Endothelial cell of umbilical vein (primary cell): ENCODE results near the gene VPS4A. TPM values are rescaled to one million over a fixed set of nuclear protein-coding genes. Genes with fewer than 3 reads are reported as not detected.

Experiments used
- BruUV-seq: library from RNA; stranded (reverse); fragments of 400-500 nt; replicated peaks from 2 replicates; lab custom pipeline; 2021; lab: Mats Ljungman, UMichigan
- CTCF ChIA-PET: fragments of 300-600, 350-600 bp; sonication (Branson Sonifier 250); formaldehyde crosslinking; loops from one replicate; lab custom pipeline; 2021; ENCODE audit warnings: antibody characterized with exemption, inconsistent platforms; lab: Charles Lee
- POLR2A ChIA-PET: fragments of 300-600, 350-600 bp; sonication (Branson Sonifier 250); formaldehyde crosslinking; loops from one replicate; lab custom pipeline; 2021; ENCODE audit warnings: antibody characterized with exemption, inconsistent platforms; lab: Charles Lee
- DNase-seq: peaks from one replicate; pipeline ENCODE4 v3.0.0-alpha.2; 2011; ENCODE audit warnings: low read depth, low spot score
- FAIRE-seq: peaks from 2 replicates; lab custom pipeline; 2011; peaks lifted over from hg19 to GRCh38; lab: Jason Lieb, UNC
- H2AFZ ChIP-seq: 2 replicates; pipeline ENCODE4 v1.6.0; 2012; ENCODE audit warnings: low read depth, low read length, control low read depth, inconsistent platforms
- H3K27ac ChIP-seq: 2 replicates; pipeline ENCODE4 v1.5.1; 2011; ENCODE audit warnings: low read depth, mild to moderate bottlenecking, control low read depth, low read length, moderate library complexity; ENCODE audit not compliant: insufficient read depth
- H3K27me3 ChIP-seq, 2 experiments: 2 replicates each; pipeline versions ENCODE4 v1.6.0 to v1.6.1; 2011; ENCODE audit warnings: low read length in 2 of 2, mixed read lengths in 1 of 2; ENCODE audit not compliant: control insufficient read depth in 2 of 2, insufficient read depth in 2 of 2
- H3K36me3 ChIP-seq, 2 experiments: 2 replicates in 1 of 2; 3 replicates in 1 of 2; pipeline ENCODE4 v1.5.1; 2011; ENCODE audit warnings: low read length in 2 of 2, mild to moderate bottlenecking in 1 of 2, moderate library complexity in 1 of 2; ENCODE audit not compliant: control insufficient read depth in 2 of 2, insufficient read depth in 2 of 2; ENCODE audit errors: extremely low read depth in 1 of 2
- H3K4me1 ChIP-seq: 3 replicates; pipeline ENCODE4 v1.5.1; 2011; ENCODE audit warnings: mild to moderate bottlenecking, low read length; ENCODE audit not compliant: control insufficient read depth, insufficient read depth; ENCODE audit errors: extremely low read depth
- H3K4me2 ChIP-seq: 2 replicates; pipeline ENCODE4 v1.6.1; 2011; ENCODE audit warnings: low read length, control low read depth, mixed read lengths; ENCODE audit not compliant: insufficient read depth
- H3K4me3 ChIP-seq, 3 experiments: fragments of 200-600 bp in 1 of 3; sonication (generic), shearing (Covaris generic) in 1 of 3; replicated peaks in 1 of 3; 2 replicates each; pipeline ENCODE4 v1.5.1; 2011 to 2016; ENCODE audit warnings: control low read depth in 3 of 3, low read length in 3 of 3, mild to moderate bottlenecking in 2 of 3, inconsistent platforms in 1 of 3, low read depth in 1 of 3, moderate library complexity in 1 of 3; ENCODE audit not compliant: insufficient read depth in 1 of 3
- H3K79me2 ChIP-seq: 2 replicates; pipeline ENCODE4 v1.6.0; 2012; ENCODE audit warnings: low read length, inconsistent platforms; ENCODE audit not compliant: control insufficient read depth, insufficient read depth
- H3K9ac ChIP-seq: replicated peaks from 2 replicates; pipeline ENCODE3; 2011; ENCODE audit warnings: low read length, control low read depth; ENCODE audit not compliant: insufficient read depth; ENCODE audit errors: extremely low read depth
- H3K9me1 ChIP-seq: replicated peaks from 3 replicates; pipeline ENCODE4 v1.6.0; 2011; ENCODE audit warnings: mild to moderate bottlenecking, low read length; ENCODE audit not compliant: control insufficient read depth, insufficient read depth; ENCODE audit errors: extremely low read depth
- H3K9me3 ChIP-seq: replicated peaks from 2 replicates; pipeline ENCODE4 v1.5.1; 2012; ENCODE audit warnings: low read length, inconsistent platforms; ENCODE audit not compliant: control insufficient read depth, insufficient read depth
- H4K20me1 ChIP-seq: replicated peaks from 2 replicates; pipeline ENCODE3; 2011; ENCODE audit warnings: mild to moderate bottlenecking, low read length; ENCODE audit not compliant: control insufficient read depth, insufficient read depth; ENCODE audit errors: extremely low read depth
- EZH2 ChIP-seq: IDR thresholded peaks from 2 replicates; pipeline ENCODE4 v1.6.1; 2012; ENCODE audit warnings: borderline replicate concordance, low read depth, mild to moderate bottlenecking, moderate library complexity, low read length, inconsistent platforms; ENCODE audit not compliant: severe bottlenecking
- FOS ChIP-seq: IDR thresholded peaks from 2 replicates; pipeline ENCODE4 v1.6.1; 2011; ENCODE audit warnings: mild to moderate bottlenecking, low read length, moderate library complexity, borderline replicate concordance; ENCODE audit not compliant: insufficient read depth
- GATA2 ChIP-seq: IDR thresholded peaks from 2 replicates; pipeline ENCODE4 v1.7.0; 2011; ENCODE audit warnings: low read depth, mild to moderate bottlenecking, moderate library complexity, mixed read lengths, low read length; ENCODE audit not compliant: insufficient read length, insufficient read depth
- JUN ChIP-seq: IDR thresholded peaks from 2 replicates; pipeline ENCODE4 v1.6.1; 2011; ENCODE audit warnings: borderline replicate concordance, low read depth; ENCODE audit not compliant: insufficient read length, insufficient read depth
- MYC ChIP-seq: IDR thresholded peaks from one replicate; pipeline ENCODE4 v1.6.1; 2011; ENCODE audit warnings: mild to moderate bottlenecking, low read depth, low read length
- POLR2A ChIP-seq: IDR thresholded peaks from 2 replicates; pipeline ENCODE4 v1.6.1; 2012; ENCODE audit warnings: low read depth, mild to moderate bottlenecking, control low read depth, low read length
- POLR2AphosphoS5 ChIP-seq: IDR thresholded peaks from 2 replicates; pipeline ENCODE4 v1.6.1; 2012; ENCODE audit warnings: low read depth, mild to moderate bottlenecking, control low read depth, low read length, moderate library complexity; ENCODE audit not compliant: insufficient read depth
- dilution Hi-C: fragments of 300-500 bp; cut with MboI; formaldehyde crosslinking; loops from one replicate; pipeline ENCODE4 v1.15.0; 2019; ENCODE audit warnings: low sequenced_read_pairs; ENCODE audit not compliant: extremely low pct_ligation_motif_present
- intact Hi-C: fragments of 100-400 bp; cut with micrococcal nuclease; formaldehyde crosslinking; loops from one replicate; pipeline ENCODE4 v1.10.0; 2022
- polyA plus RNA-seq, 4 experiments: library from polyadenylated mRNA; depleted of rRNA in 3 of 4; stranded (reverse) in 3 of 4; unstranded in 1 of 4; fragments of >200 nt; gene quantifications; 2 replicates each; pipeline versions ENCODE4 v1.2.1 to v1.2.3, GENCODE V29; 2011 to 2012; ENCODE audit warnings: missing spikeins in 1 of 4
- total RNA-seq: library from RNA; stranded (reverse); gene quantifications from 2 replicates; pipeline ENCODE4 v1.2.3, GENCODE V29; 2021
- TF ChIP-seq, protein P1 (sequence below): IDR thresholded peaks from 2 replicates; pipeline ENCODE4 v1.6.1; 2011; ENCODE audit not compliant: insufficient read depth, insufficient read length
- TF ChIP-seq, protein P2 (sequence below), 2 donors: IDR thresholded peaks; 1 replicate in 1 of 2; 2 replicates in 1 of 2; pipeline ENCODE4 v1.5.1; 2011; ENCODE audit warnings: low read length in 2 of 2, mild to moderate bottlenecking in 2 of 2, moderate library complexity in 2 of 2, control low read depth in 1 of 2, inconsistent platforms in 1 of 2, low read depth in 1 of 2; ENCODE audit not compliant: insufficient read depth in 1 of 2; ENCODE audit errors: extremely low read depth in 1 of 2

Gene VPS4A
- total and polyA plus RNA-seq, 2 donors (not counting 3 experiments of a cell fraction or from before 2014, with no cell fraction given) = 22.3 to 34.8 TPM

DNA sequence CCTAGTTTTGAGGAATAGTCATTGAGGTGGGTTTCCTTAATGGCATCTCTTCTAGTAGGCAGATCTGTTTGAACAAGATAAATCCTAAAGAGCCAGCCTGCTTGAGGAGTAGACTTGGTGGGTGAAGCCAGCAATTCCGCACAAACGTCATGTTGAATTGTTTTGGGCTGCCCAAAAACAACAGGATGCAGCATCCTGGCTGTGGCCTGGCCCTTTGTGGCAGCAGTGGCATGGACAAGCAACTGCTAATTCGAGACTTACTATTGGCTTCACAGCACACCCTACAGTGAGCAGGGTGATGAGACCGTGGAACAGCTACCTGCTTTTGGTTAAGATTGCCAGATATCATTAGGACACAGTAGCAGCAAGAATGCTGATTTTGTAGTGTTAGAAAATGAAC lies 9.3 kb upstream of the VPS4A start:
- CTCF ChIA-PET = interaction anchor here (0.7 to 5.8 kb wide), 3 partner anchors 9 to 151 kb away, joined by 3 to 30 read pairs (median 3); no protein-coding TSS in a partner anchor
- no peaks in the 10 kb centered on the region for H3K27me3 ChIP-seq
- BruUV-seq = no TSS peak
- TF ChIP-seq POLR2AphosphoS5 (no peak), JUN (no peak), POLR2A (no peak), FOS (no peak), GATA2 (no peak), MYC (no peak), EZH2 (no peak)
- TF ChIP-seq, protein P1, sequence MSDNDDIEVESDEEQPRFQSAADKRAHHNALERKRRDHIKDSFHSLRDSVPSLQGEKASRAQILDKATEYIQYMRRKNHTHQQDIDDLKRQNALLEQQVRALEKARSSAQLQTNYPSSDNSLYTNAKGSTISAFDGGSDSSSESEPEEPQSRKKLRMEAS = no peak
- TF ChIP-seq, protein P2, sequence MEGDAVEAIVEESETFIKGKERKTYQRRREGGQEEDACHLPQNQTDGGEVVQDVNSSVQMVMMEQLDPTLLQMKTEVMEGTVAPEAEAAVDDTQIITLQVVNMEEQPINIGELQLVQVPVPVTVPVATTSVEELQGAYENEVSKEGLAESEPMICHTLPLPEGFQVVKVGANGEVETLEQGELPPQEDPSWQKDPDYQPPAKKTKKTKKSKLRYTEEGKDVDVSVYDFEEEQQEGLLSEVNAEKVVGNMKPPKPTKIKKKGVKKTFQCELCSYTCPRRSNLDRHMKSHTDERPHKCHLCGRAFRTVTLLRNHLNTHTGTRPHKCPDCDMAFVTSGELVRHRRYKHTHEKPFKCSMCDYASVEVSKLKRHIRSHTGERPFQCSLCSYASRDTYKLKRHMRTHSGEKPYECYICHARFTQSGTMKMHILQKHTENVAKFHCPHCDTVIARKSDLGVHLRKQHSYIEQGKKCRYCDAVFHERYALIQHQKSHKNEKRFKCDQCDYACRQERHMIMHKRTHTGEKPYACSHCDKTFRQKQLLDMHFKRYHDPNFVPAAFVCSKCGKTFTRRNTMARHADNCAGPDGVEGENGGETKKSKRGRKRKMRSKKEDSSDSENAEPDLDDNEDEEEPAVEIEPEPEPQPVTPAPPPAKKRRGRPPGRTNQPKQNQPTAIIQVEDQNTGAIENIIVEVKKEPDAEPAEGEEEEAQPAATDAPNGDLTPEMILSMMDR (IDR thresholded peaks at IDR 0.05; ENCODE audit: extremely low read depth in 1 of 2, insufficient read depth in 1 of 2, low read depth in 1 of 2, low read length in 2 of 2) = no peak
- H3K27ac ChIP-seq = peak overlapping the region; percentile 2
- FAIRE-seq = no peak
- dilution Hi-C loops = no loop called here
- H2AFZ ChIP-seq = no peak overlapping the region
- peaks cover 6% of the 10 kb centered on the region in 2 experiments for H3K36me3 ChIP-seq
- no peak overlapping the region for H3K4me3 ChIP-seq
- H3K79me2 ChIP-seq = no peaks in the 10 kb centered on the region
- H4K20me1 ChIP-seq = no peaks in the 10 kb centered on the region
- no peak overlapping the region for H3K9ac ChIP-seq
- peaks cover 21% of the 10 kb centered on the region for H3K4me1 ChIP-seq
- POLR2A ChIA-PET = no interaction called here
- intact Hi-C loops = no loop called here
- no peak overlapping the region for H3K4me2 ChIP-seq
- peak; percentile 21 for DNase-seq
- no peaks in the 10 kb centered on the region for H3K9me3 ChIP-seq
- H3K9me1 ChIP-seq = no peaks in the 10 kb centered on the region
